MCF 10A (cell line): Measurements from ENCODE around the gene SPRR1B. TPM values are rescaled to one million over a fixed set of nuclear protein-coding genes. Genes with fewer than 3 reads are reported as not detected.
"Not testable (repeated sequence)": the region's sequence is repeated elsewhere in the genome, so short reads cannot be mapped to it uniquely, and the experiment has no call there.

Source experiments
- BruUV-seq: library from RNA; stranded (reverse); fragments of 400-500 nt; replicated peaks from 2 replicates; lab custom pipeline; 2021; lab: Mats Ljungman, UMichigan
- CTCF ChIA-PET: fragments of 300-600 bp; sonication (Branson Sonifier 250); formaldehyde crosslinking; extraction: SDS; loops from one replicate; lab custom pipeline; 2021; ENCODE audit warnings: antibody characterized with exemption, inconsistent platforms; lab: Yijun Ruan, JAX
- POLR2A ChIA-PET: fragments of 300-600, 350-650 bp; sonication (Branson Sonifier 250); formaldehyde crosslinking; extraction: SDS; loops from one replicate; lab custom pipeline; 2020; ENCODE audit warnings: antibody characterized with exemption, inconsistent platforms; lab: Yijun Ruan, JAX
- DNase-seq: peaks from one replicate; pipeline ENCODE4 v3.0.0-alpha.2; 2018; ENCODE audit not compliant: unreplicated experiment
- H3K27ac Mint-ChIP-seq: one replicate; pipeline ENCODE4 v1.8.0; 2022; ENCODE audit warnings: mild to moderate bottlenecking, low read depth, mixed read lengths; ENCODE audit not compliant: unreplicated experiment
- H3K27me3 Mint-ChIP-seq: one replicate; pipeline ENCODE4 v1.8.0; 2022; ENCODE audit warnings: mixed read lengths; ENCODE audit not compliant: insufficient read depth, unreplicated experiment
- H3K36me3 Mint-ChIP-seq: one replicate; pipeline ENCODE4 v1.8.0; 2022; ENCODE audit warnings: mild to moderate bottlenecking, moderate library complexity, mixed read lengths; ENCODE audit not compliant: insufficient read depth, unreplicated experiment
- H3K4me1 Mint-ChIP-seq: one replicate; pipeline ENCODE4 v1.8.0; 2022; ENCODE audit warnings: mixed read lengths; ENCODE audit not compliant: insufficient read depth, unreplicated experiment
- H3K4me3 Mint-ChIP-seq: one replicate; pipeline ENCODE4 v1.8.0; 2022; ENCODE audit warnings: mild to moderate bottlenecking, moderate library complexity, mixed read lengths; ENCODE audit not compliant: unreplicated experiment
- H3K9me3 Mint-ChIP-seq: one replicate; pipeline ENCODE4 v1.8.0; 2022; ENCODE audit warnings: mixed read lengths; ENCODE audit not compliant: unreplicated experiment
- intact Hi-C: fragments of 100-400 bp; cut with micrococcal nuclease; formaldehyde crosslinking; loops from 2 replicates; pipeline ENCODE4 v1.14.1; 2022
- total RNA-seq: library from RNA; stranded (reverse); gene quantifications from 2 replicates; pipeline ENCODE4 v1.2.3, GENCODE V29; 2022
- TF ChIP-seq, protein P1 (sequence below): fragments of 200-600 bp; IDR thresholded peaks from one replicate; pipeline ENCODE4 v1.8.0; 2022; ENCODE audit warnings: antibody characterized with exemption, mild to moderate bottlenecking; ENCODE audit not compliant: unreplicated experiment

SPRR1B gene
- total RNA-seq, 1 experiment from 2014 or later, result 3.5 TPM

DNA sequence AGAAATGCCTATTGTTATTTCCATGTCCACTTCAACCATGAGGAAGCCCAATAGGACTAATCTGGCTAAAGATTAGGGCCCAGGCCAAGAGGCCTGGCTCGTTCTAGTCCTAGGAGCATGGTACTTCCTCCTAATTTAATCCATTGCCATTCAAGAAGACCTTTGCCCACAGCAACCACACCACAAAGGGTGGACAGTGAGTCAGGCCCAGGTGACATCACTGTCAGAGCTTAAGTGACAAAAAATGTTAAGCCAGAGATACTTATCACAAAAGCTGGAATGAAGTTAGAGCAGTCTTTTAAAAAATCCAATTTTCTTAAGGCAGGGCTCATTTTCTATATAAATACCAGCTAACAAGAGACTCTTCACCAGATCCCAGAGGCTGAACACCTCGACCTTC is 29.6 kb upstream of the SPRR1B start, which contains the start of gene SPRR3:
Gene SPRR3 (plus strand): TSS at position 368 of the 400 bp plus-strand sequence. CDS start 1,272 bp downstream, outside the sequence.
- CTCF ChIA-PET, result interaction anchor here (0.6 to 0.9 kb wide), 2 partner anchors 29 to 31 kb away, joined by 3 read pairs; no protein-coding TSS in a partner anchor
- no peak for DNase-seq
- H3K27ac Mint-ChIP-seq, result peak within 1 kb of the TSS; percentile 0
- no TSS peak for BruUV-seq
- H3K36me3 Mint-ChIP-seq, result no peaks in the 10 kb centered on the region
- H3K27me3 Mint-ChIP-seq, result no peaks in the 10 kb centered on the region
- H3K4me1 Mint-ChIP-seq, result peaks cover 16% of the 10 kb centered on the region
- TF ChIP-seq, protein P1, sequence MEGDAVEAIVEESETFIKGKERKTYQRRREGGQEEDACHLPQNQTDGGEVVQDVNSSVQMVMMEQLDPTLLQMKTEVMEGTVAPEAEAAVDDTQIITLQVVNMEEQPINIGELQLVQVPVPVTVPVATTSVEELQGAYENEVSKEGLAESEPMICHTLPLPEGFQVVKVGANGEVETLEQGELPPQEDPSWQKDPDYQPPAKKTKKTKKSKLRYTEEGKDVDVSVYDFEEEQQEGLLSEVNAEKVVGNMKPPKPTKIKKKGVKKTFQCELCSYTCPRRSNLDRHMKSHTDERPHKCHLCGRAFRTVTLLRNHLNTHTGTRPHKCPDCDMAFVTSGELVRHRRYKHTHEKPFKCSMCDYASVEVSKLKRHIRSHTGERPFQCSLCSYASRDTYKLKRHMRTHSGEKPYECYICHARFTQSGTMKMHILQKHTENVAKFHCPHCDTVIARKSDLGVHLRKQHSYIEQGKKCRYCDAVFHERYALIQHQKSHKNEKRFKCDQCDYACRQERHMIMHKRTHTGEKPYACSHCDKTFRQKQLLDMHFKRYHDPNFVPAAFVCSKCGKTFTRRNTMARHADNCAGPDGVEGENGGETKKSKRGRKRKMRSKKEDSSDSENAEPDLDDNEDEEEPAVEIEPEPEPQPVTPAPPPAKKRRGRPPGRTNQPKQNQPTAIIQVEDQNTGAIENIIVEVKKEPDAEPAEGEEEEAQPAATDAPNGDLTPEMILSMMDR, result no peak
- intact Hi-C loops, result no loop called here
- POLR2A ChIA-PET, result interaction anchor here (0.6 kb wide), 1 partner anchor 45 kb away, joined by 3 read pairs; no protein-coding TSS in a partner anchor
- no peaks in the 10 kb centered on the region for H3K9me3 Mint-ChIP-seq
- H3K4me3 Mint-ChIP-seq, result no peak within 1 kb of the TSS

DNA sequence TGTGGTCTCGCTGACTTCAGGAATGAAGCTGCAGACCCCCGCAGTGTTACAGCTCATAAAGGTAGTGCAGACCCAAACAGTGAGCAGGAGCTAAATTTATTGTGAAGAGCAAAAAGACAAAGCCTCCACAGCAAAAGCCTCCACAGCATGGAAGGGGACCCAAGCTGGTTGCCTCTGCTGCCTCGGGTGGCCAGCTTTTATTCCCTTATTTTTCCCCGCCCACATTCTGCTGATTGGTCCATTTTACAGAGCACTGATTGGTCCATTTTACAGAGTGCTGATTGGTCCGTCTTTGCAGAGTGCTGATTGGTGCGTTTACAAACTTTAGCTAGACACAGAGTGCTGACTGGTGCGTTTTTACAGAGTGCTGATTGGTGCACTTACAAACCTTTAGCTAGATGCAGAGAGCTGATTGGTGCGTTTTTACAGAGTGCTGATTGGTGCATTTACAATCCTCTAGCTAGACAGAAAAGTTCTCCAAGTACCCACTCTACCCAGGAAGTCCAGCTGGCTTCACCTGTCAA is 19.7 kb upstream of the SPRR1B start:
- BruUV-seq, DNase-seq, H3K4me3 Mint-ChIP-seq, H3K27ac Mint-ChIP-seq, H3K27me3 Mint-ChIP-seq, H3K36me3 Mint-ChIP-seq, H3K9me3 Mint-ChIP-seq, intact Hi-C loops, H3K4me1 Mint-ChIP-seq: not testable (repeated sequence)
- ChIA-PET CTCF (interaction anchor here (1.2 kb wide), 1 partner anchor 33 kb away, joined by 4 read pairs; no protein-coding TSS in a partner anchor), POLR2A (interaction anchor here (0.7 kb wide), 1 partner anchor 24 kb away, joined by 3 read pairs; no protein-coding TSS in a partner anchor)

DNA sequence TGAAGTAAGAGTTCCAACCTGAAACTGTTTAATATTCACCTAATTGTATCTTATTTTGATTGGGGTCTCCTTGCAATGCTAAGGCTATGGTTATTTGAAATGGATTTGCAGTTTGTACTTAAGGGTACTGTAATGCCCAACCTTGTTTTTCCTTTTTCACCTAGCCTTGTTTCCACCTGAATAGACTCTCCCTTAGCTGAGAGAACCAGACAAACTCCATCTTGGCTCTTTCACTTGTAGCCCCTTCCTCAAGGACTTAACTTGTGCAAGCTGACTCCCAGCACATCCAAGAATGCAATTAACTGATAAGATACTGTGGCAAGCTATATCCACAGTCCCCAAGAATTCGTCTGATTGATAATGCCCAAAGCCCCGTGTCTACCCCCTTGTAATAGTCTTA is 9.2 kb upstream of the SPRR1B start:
- intact Hi-C loops, H3K9me3 Mint-ChIP-seq, H3K4me1 Mint-ChIP-seq, BruUV-seq, DNase-seq, H3K27ac Mint-ChIP-seq, H3K27me3 Mint-ChIP-seq, H3K36me3 Mint-ChIP-seq, H3K4me3 Mint-ChIP-seq, POLR2A ChIA-PET: not testable (repeated sequence)
- CTCF ChIA-PET, result interaction anchor here (1.0 to 1.4 kb wide), 3 partner anchors 95 to 368 kb away, joined by 3 to 4 read pairs (median 4); no protein-coding TSS in a partner anchor

DNA sequence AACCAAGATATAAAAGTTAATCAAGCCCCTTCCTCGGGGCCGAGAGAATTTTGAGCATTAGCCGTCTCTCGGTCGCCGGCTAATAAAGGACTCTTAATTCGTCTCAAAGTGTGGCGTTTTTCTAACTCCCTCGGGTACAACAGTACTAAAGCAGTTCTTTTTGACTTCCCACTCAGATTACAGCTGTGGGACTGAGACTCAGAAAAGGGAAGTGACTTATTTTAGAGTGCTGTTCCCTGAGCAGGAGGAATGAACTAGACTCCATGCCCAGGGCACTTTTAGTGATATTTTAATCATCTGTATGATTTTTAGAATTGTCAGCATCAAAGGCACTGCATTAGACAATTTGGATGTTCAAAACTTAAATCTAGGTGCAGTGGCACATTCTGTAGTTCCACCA is 8.7 kb upstream of the SPRR1B start:
- H3K27ac Mint-ChIP-seq, POLR2A ChIA-PET, H3K4me3 Mint-ChIP-seq, DNase-seq, BruUV-seq, H3K27me3 Mint-ChIP-seq, H3K4me1 Mint-ChIP-seq, H3K9me3 Mint-ChIP-seq, H3K36me3 Mint-ChIP-seq, intact Hi-C loops: not testable (repeated sequence)
- CTCF ChIA-PET, result interaction anchor here (1.3 to 1.4 kb wide), 2 partner anchors 170 to 368 kb away, joined by 4 read pairs; no protein-coding TSS in a partner anchor

DNA sequence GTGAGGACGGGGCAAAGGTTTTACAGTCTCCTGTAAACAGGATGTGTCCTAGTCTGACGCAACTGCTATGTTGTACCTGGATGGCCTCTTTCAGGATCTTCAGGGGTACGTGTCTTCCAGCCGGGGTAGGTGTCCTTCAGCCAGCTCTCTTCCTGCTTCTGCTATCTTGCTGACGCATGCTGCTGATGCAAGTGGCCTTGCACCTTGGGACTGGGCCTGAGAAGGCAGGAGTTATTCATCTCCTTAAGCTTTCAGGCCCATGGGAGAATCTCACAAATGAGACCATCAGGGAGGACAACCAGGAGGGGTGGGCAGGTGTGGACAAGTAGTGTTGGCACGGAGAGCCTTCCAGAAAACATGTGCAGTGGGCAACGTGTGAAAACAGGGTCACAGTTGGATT is 7.9 kb upstream of the SPRR1B start:
- intact Hi-C loops, result no loop called here
- H3K4me1 Mint-ChIP-seq, result no peaks in the 10 kb centered on the region
- no peak overlapping the region for H3K27ac Mint-ChIP-seq
- TF ChIP-seq, protein P1, result no peak
- ChIA-PET POLR2A (no interaction called here), CTCF (interaction anchor here (1.2 kb wide), 1 partner anchor 9 kb away, joined by 3 read pairs; no protein-coding TSS in a partner anchor)
- no peaks in the 10 kb centered on the region for H3K9me3 Mint-ChIP-seq
- H3K4me3 Mint-ChIP-seq, result no peak overlapping the region
- no peaks in the 10 kb centered on the region for H3K36me3 Mint-ChIP-seq
- no TSS peak for BruUV-seq
- no peaks in the 10 kb centered on the region for H3K27me3 Mint-ChIP-seq
- no peak for DNase-seq
